TTC549 (cell line): Measurements from ENCODE around the gene KIF16B.

ENCODE experiments used
- FAIRE-seq: peaks from 2 replicates; lab custom pipeline; 2012; peaks lifted over from hg19 to GRCh38; lab: Jason Lieb, UNC

Gene KIF16B

DNA sequence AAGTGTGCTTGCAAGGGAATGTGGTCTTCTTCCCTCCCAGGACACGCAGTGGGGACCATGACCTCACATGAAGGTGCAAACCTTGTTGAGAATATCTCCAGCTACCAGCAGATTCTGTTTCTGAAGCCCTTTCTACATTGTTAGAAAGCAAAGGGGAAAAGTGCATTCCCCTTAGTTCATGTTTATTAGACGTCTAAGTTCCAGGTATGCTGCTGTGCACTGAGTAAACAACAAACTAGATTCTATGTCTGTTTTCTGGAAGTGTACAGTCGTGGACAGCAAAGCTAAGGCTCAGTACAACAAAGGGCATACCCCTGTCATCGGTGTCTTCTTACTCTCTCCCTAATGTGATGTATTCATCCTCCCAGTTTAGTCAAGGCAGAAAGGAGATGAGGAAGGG, 178.5 kb downstream of the KIF16B start:
- no peak for FAIRE-seq

DNA sequence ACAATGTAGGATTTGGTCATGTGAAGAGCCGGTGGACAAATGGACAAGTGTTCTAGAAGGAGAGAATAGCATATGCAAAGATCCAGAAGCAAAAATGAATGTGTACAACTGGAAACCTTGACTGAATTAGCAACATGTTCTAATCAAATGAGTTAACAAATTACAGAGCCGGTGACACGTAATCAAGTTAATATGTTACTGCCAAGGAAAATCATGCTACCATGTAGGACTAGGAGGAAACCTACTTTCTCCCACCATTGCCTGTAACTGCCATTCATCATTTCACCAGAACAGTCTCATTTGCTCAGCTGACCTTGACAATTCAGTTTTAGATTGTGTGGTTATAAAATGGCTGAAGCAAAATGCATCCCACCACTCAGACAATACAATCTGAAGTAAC, 179.4 kb downstream of the KIF16B start:
- no peak for FAIRE-seq

DNA sequence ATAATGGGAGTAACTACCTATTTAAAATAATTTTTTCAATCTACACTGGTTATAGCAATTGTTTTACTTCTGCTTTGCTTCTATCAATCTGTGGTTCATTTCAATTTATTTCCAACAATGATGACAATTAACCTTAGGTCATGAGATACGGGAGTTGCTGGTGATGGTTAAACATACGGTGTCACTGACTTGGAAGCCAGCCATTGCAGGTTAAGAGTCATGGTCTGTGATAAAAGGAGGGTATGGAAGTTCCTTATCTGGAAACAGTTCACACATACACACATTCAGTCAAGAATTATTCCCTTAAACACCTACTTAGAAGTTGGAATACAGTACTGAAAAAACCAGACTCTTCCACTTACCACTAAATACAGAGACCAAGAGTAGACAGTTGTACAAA, 180.0 kb downstream of the KIF16B start:
- FAIRE-seq: no peak

DNA sequence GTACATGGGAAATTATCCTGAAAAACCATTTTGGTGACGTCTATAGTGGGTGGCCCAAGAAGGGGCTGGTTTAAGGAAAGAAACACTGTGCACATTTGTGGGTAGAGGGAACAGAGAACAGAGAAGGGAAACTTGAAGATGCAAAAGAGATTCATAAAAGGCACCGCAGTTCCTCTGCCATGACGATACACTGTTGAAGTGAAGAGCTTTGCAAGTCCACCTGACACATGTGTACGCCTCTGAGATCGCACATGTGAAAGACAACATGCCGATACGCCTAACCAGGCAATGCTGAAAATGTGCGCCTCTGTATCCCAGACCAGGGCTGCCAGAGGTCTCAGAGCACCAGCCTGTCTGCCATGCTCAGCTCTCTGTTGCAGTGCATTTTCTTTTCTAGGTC, 180.9 kb downstream of the KIF16B start:
- no peak for FAIRE-seq

DNA sequence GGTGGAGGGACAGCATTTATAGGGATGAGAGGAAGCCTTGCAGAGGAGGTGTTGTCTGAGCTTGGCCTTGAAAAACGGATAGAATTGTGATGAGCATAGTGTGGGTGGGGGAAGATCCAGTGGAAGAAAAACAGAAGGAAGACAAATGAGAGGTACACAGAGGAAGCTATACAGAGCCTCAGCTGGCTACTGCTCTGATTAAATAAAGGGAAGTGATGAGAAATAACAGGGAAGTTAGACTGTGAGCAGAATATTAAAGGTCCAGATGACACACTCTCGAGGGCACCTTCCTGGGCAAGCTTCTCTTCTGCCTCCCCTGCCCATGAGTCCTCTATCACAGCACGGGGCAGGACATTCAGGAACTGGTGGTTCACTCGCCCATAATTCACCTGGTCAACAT, 182.3 kb downstream of the KIF16B start:
- FAIRE-seq: no peak

DNA sequence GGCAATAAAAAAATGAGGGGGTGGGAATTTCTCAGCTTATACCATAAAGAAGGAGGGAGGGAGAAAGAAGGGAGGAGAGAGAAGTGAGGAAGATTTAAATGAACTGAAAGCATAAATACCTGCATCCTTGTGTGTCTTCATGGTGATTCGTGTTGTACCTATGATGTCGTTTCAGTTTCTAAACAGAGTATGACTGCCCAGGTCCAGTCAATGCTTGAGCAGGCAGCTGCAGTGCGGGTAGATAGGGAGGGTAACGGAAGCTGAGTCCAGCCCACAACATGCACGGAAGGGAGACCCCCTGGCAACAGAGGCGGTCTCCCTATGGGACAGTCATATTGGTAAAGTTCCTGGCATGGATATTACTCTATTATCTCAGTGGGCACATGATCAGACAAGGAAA, 184.5 kb downstream of the KIF16B start:
- no peak for FAIRE-seq

DNA sequence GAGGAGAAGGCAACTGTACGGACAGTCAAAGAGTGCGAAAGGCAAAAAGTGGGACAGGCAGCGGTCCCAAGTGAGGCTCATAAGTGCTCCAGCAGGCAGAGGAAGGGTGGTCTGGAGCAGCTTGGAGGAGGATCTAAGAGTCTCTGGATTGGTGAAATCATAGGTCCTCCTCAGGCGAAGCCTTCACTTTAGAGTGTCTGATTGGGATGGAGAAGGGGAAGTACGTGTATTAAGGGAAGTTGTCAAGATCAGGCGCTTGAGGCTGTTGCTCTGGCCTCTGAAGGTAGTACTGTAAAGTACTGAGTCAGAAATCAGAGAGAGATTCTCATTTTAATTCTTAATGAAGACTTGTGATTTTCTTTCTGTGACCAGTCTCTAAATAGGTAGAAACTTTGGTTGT, 185.6 kb downstream of the KIF16B start:
- FAIRE-seq: no peak

DNA sequence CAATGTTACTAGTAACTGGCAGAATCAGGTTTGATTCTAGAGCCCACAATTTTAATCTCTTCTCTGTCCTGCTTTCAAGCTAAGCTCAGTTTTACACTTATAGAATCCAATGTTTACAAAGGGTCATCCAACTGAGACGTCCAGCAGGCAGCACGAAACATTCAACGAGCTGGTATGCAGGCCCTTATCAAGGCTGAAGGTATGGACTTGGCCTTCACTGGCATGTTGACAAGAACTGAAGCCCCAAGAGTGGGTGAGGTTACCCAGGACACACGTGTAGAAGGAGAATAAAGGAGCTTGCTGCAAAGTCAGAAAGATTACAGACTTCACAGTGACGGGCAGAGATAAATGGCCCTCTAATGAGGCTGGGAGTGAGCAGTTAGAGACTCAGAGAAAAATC, 187.4 kb downstream of the KIF16B start:
- FAIRE-seq: no peak

DNA sequence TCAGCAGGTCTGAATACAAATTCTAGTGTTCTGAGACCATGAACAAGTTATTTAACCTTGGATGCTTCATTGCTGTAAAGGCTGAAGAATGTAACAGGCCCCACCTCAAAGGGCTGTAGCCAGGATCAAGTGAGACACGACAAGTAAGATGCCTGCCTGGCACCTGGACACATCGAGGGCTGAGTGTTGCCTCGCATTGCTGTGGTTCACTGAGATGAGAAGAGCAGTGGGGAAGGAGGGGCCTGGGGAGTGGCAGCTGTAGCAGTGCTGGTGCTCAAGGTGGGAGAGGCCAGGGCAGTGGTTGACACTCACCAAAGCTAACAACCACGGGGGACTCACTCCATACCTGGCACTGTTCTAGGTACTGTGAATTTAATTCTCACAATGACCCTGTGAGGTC, 187.8 kb downstream of the KIF16B start:
- no peak for FAIRE-seq

DNA sequence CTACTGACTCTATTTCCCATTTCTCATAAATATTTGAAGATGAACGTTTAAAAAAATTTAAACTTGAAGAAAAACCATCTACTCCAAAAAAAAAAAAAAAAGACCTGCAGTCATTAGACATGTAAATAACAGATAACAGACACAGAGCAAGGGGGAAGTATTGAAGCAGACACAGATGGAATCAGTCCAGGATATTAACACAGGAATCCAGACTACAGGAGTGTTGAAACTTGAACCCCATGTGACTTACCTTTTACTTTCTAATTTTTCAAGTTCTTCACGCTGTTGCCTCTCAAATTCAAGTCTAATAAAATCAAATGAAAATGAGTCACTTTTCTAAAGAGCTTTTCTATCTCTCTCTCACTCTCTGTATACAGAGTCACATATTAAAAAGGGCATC, 191.8 kb downstream of the KIF16B start:
- FAIRE-seq: no peak

DNA sequence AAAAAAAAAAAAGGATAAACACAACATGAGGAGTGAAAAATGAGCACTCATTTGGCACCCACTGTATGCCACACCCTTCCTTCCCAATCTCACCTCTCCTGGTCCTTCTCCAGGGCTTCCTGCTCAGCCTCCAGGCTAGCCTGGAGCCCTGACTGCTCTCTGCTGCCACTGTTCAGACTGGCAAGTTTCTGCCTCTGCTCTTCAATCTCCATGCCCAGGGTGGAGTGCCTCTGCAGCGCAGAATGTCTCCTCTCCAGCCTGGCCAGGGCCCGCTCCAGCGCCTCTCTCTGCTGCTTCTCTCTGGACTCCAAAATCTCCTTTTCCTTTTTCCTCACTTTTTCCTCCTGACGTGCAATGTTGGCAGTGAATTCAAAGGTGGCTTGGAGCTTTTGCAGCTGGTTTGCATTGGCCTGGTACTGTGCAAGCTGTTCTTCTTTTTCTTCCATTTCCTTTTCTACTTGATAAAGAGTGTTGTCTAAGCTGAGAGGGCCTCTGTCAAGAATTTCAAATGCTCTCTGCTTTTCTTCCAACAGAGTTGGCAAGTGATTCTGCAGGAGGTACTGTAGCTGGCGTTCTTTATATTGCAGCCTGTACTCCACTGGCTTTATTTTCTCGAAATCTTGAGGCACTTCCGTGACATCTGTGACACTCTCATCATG, 194.4 kb downstream of the KIF16B start:
- FAIRE-seq: no peak

DNA sequence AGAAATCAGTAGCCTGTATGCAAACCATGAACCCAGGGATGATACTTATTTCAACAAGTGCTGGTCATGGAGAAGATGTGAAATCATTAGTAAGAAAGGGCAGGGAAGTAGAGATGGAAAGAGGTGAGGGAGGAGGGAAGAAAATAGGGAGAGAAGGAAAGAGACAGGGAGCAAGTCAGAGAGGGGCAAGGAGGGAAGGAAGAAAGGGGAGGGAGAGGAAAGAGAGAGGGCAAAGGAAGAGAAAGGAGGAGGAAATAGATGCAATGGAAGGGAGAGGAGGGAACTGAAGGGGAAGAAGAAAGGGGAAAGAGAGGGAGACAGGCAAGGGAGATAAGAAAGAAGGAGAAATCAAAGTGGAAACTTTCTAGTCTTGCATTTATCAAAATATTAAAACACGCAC, 195.1 kb downstream of the KIF16B start:
- no peak for FAIRE-seq

DNA sequence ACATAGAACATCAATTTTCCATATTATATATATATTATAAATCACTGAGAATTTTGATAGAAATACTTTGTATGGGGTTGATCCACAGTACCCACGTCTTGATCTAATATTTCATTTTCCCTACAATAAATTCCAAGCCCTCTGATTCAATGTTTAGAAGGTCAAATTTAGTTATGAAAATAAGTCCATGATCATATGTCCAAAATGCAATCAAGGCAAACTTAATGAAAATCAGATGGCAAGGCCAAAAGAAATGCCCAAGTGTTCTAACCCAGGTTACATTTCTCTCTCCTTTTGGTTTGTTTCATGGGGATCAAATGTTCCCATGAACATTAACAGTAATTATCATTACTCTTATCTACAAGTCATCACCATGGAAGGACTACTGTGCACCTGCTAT, 203.8 kb downstream of the KIF16B start:
- FAIRE-seq: no peak

DNA sequence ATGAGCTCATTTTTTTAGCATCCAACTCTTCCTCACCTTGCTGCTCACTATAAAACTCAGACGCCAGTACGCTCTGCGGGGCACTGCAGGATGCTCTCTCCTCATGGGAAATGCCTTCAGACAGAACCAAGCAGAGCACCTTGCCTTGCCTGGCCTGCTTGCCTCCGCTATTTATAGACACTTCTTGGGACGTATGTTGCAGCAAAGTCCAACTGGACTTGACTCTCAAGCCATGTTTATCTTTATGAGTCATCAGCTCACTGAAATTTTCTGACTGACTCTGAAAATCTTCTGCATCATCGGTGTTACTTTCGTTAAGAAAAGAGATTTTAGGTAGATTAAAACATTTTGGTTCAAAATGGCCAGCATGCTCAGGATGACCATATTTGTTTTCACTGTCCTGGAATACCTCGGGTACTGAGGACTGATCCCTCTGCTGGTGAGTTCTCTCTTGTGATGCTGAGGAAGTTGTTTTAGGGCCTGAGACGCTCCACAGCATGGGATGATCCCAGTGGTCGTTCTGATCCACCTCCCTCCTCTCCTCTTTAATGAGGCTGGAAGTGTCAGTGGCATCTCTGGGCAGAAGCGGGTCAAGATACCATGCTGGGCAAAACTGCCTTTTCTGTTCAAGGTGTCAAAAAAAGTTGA, 204.5 kb downstream of the KIF16B start:
- FAIRE-seq: no peak

DNA sequence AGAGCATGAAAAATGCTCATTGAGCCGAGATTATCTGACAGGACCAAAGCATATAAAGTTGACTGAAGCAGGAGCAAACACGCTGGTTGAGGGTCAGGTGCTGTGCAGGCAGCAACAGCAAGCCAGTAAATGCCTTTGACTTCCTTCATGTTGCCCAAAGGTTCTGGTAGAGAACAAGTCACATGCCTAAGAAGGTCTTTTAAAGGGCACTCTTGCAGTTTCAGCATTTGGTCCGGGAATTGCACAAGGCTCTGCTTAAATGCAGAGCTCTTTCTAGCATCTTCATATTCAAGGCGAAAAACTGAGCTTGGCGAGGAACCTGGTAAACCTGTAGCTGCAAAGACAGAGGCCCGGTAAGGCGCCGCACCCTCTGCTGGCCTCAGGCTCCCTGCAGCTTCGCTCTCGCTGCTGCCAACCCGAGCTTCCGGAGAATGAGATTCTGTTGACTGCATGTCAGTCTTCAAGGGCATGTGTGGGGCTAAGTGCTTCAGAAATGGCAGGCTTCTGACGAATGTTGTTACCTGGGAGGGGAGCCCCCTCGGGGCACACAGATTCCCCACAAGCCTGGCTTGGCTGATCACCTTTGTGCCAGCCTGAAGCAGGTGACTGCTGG, 205.2 kb downstream of the KIF16B start:
- no peak for FAIRE-seq

DNA sequence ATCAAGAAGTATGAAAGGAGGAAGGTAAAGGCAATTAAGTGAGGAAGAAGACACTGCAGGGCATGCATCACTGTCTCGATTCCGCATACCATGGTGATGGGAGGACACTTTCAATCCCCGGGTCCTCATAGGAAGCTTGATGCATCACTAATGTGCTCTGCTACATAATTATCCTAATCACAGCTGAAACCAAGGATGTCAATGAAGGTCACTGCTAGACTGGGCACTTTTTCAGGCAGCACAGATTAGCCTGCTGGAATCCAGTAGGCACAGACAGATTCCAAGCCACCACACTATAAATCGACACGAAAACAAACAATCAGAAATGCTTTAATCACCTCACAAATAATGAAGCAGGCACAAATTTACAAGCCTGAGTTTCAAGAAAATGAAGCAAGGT, 206.7 kb downstream of the KIF16B start:
- FAIRE-seq: no peak

DNA sequence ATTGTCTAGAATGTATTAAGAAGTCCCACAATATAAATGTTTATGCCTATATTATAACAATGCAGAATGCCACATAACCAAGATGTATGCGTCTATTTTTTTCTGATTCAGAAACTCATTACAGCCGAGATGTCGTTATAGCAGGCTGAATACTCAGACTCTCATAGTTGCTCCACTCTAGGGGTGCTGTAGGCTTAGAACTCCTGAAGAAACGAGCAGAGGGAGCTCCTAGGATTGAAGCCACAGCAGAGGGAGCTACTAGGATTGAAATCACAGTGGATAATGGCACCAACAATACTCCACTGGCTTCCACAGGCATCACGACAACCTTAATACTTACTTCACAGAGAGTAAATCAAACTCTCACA, 208.9 kb downstream of the KIF16B start:
- FAIRE-seq: no peak

DNA sequence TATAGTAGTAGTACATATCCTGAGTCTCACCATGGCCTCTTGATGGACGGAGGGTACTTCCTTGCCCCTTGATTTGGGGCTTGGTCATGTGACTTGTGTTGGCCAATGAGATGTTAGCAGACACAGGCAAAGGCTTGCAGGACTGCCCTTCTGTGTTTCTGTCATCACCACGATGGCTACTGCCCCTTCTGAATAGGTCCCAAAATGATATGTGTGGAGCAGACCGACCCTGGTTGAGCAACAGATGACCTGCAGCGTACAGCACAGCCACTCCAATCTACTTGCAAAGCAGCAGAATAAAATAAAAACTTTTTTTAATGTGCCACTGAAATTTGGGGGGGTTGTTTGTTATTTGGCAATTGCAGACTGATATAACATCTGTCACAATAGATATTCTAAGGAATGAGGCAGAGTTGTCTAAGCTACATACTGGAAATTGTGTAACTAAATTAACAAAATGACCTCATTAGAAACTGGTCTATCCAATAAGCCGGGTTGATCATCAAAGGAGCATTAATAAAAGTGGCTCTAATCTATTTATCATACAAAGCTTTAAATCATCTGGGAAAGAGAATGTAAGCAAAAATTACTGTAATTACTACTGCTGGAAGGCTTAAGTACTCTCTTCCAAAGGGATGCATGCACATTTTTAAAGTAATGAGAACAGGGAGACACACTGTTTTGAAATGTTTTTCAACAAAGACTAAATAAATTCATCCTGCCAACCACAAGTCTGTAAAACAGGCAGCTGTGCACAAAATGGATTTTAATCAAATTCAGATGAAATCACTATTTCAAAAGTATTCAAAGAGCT, 209.5 kb downstream of the KIF16B start:
- no peak for FAIRE-seq

DNA sequence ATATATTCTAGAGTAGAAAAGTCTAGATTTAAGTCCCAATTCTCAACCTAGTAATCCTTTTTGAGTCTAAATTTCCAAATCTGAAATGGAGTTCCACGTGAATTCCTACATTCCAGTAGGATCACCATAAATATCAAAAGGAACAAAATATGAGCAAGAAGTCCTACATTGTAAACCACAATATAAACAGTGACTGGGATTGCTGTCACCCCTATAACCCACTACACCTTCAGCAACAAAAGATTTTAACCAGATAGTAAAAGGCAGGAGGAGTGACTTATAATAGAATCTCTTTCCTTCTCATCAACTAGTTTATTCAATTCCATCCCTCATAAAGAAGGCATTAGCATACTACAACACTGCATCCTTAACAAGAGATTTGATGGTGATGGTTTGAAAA, 210.6 kb downstream of the KIF16B start:
- FAIRE-seq: no peak

DNA sequence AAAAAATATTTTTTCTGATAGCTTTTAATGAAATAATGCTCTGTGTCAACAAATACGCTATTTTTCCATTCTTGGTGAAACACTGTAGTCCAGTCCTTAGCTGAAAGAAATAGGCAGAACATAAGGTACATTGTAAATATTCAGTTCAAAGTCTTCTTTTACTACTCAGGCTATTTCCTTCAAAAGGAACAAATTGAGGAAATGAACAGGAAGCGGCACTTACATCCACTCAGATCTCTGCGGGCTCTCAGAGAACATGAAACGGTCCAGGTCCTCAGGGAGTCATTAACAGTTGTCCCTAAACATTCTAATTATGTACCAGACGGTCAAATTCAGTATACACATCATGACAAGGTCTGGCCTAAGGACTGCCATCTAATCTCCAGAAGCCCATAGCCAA, 212.6 kb downstream of the KIF16B start:
- no peak for FAIRE-seq

DNA sequence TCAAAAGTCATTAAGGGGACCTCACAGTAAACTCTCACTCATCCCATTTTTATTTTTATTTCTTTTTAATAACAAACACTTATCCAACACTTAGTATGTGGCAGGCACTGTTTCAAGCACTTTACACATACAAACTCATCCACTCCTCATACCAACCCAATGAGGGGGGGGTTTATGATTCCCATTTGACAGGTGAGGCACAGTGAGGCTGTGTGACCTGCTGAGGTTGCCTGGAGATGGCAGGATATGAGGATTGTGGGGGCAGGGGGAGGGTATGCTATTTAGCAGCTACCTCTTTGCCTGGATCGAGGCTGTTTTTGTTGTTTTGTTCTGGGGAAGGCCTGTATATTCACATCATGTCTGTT, 219.8 kb downstream of the KIF16B start:
- no peak for FAIRE-seq

DNA sequence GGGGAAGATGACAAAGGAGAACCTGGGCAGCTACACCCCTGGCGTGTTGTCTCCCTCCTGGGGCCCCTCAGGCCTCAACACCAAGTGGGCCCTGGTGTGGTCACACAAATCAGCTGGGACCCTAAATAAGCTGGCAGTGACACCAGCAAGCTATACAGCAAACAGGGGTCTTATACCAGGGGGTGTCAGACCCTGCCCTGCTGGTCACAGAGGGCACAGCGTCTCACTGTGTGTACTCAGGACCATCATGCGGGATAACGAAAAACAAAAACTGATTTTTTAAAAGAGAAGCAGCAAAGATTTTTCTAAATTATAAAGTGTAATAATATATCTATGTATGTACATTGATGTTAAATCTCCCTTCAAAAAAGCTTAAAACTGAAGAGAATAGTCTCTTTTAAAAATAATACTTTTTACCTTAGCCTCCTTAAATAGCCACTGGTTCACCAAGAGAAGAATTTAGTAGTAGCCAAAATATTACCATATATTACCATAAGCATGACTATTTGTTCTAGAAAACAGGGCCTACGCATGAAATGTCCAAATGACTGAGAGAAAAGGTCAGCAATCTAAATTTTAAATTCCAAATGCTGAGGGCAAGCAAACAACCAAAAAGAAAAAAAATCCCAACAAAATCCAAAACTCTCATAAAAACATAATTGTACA, 220.4 kb downstream of the KIF16B start:
- FAIRE-seq: no peak

DNA sequence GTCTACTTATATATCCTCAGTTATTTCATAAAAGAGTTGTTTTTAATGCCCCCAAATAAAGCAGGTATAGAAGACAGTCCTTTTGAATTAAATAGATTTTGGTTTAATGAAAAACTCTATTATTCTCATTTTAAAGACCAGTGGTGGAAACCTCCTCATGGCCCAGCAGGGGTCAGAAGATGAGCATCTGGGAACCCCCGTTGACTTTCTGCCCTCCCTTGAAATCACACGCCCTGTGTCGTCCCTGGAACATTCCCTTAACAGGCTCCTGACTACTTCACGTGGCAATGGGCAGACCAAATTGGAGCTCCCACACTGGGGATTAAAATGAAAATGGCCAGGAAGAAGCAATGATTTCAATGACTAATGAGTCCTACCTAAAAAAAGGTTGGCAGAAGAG, 220.9 kb downstream of the KIF16B start:
- no peak for FAIRE-seq
